Suprapubic skin (tissue), 4 donors: ENCODE data around the gene SLC22A6. TPM values are rescaled to one million over a fixed set of nuclear protein-coding genes. Genes with fewer than 3 reads are reported as not detected.

Experiments used
- DNase-seq, 2 donors: peaks; one replicate each; pipeline ENCODE4 v3.0.0-alpha.2; 2019; ENCODE audit warnings: low spot score in 2 of 2
- H3K27ac ChIP-seq: fragments of 200-600 bp; sonication (generic); one replicate; pipeline ENCODE4 v1.5.1; 2019
- H3K27me3 ChIP-seq: fragments of 200-600 bp; sonication (generic); one replicate; pipeline ENCODE4 v1.5.1; 2019
- H3K36me3 ChIP-seq: fragments of 200-600 bp; sonication (generic); one replicate; pipeline ENCODE4 v1.5.1; 2019
- H3K4me1 ChIP-seq: fragments of 200-600 bp; sonication (generic); one replicate; pipeline ENCODE4 v1.5.1; 2019
- H3K4me3 ChIP-seq: fragments of 200-600 bp; sonication (generic); one replicate; pipeline ENCODE4 v1.5.1; 2019; ENCODE audit warnings: mild to moderate bottlenecking
- H3K9me3 ChIP-seq: fragments of 200-600 bp; sonication (generic); one replicate; pipeline ENCODE4 v1.5.1; 2019
- CTCF ChIP-seq, 2 donors: fragments of 200-600 bp in 1 of 2; fragments of 450-650 bp in 1 of 2; sonication (generic) in 1 of 2; IDR thresholded peaks; one replicate each; pipeline ENCODE4 v1.5.1; 2016 to 2019; ENCODE audit warnings: antibody characterized with exemption in 2 of 2, mild to moderate bottlenecking in 1 of 2, moderate library complexity in 1 of 2
- EP300 ChIP-seq: sonication (generic); formaldehyde crosslinking; IDR thresholded peaks from one replicate; pipeline ENCODE4 v1.6.1; 2017; ENCODE audit warnings: antibody characterized with exemption
- POLR2A ChIP-seq, 2 donors: fragments of 450-650 bp; IDR thresholded peaks; one replicate each; pipeline ENCODE4 v1.6.1; 2017; ENCODE audit warnings: antibody characterized with exemption in 2 of 2, mild to moderate bottlenecking in 2 of 2, moderate library complexity in 2 of 2
- POLR2AphosphoS5 ChIP-seq, 3 donors: sonication (generic); formaldehyde crosslinking; IDR thresholded peaks; one replicate each; pipeline ENCODE4 v1.6.1; 2017; ENCODE audit warnings: antibody characterized with exemption in 3 of 3
- WGBS: methylation state at CpG from one replicate; pipeline ENCODE4 v1.1.5; 2018; 5-methylcytosine and 5-hydroxymethylcytosine counted together
- total RNA-seq, 4 donors: library from RNA; depleted of rRNA; stranded (reverse); fragments of >200 nt; gene quantifications; one replicate each; pipeline ENCODE4 v1.1.0, GENCODE V29; 2016

The SLC22A6 gene
- total RNA-seq, 4 donors from 2014 or later: not detected

GRCh38 chr11:62934496-62934785 lies 50.3 kb downstream of the SLC22A6 start:
- H3K27ac ChIP-seq: no peak overlapping the region
- no peak for DNase-seq
- H3K27me3 ChIP-seq: no peaks in the 10 kb centered on the region
- H3K36me3 ChIP-seq: no peaks in the 10 kb centered on the region
- H3K9me3 ChIP-seq: no peaks in the 10 kb centered on the region
- 15% methylated on average over 1 of the region's 1 CpG for WGBS
- no peak overlapping the region for H3K4me3 ChIP-seq
- TF ChIP-seq POLR2A (IDR thresholded peaks at IDR 0.05): no peak
- TF ChIP-seq CTCF (IDR thresholded peaks at IDR 0.05): no peak
- TF ChIP-seq EP300: no peak
- no peak for TF ChIP-seq POLR2AphosphoS5 (IDR thresholded peaks at IDR 0.05)
- H3K4me1 ChIP-seq: peaks cover 6% of the 10 kb centered on the region

- no peak overlapping the region for H3K4me3 ChIP-seq
- no peak overlapping the region for H3K27ac ChIP-seq
- no peaks in the 10 kb centered on the region for H3K27me3 ChIP-seq
- peaks cover 6% of the 10 kb centered on the region for H3K4me1 ChIP-seq
- no peak for DNase-seq
- no peaks in the 10 kb centered on the region for H3K9me3 ChIP-seq
- TF ChIP-seq CTCF (IDR thresholded peaks at IDR 0.05) (no peak), POLR2AphosphoS5 (IDR thresholded peaks at IDR 0.05) (no peak), POLR2A (IDR thresholded peaks at IDR 0.05) (no peak), EP300 (no peak)
- no peaks in the 10 kb centered on the region for H3K36me3 ChIP-seq
- WGBS: 82% methylated on average over 4 of the region's 5 CpGs
Measured at GRCh38 chr11:62933750-62934495, 50.8 kb downstream of the SLC22A6 start.

- peaks cover 2% of the 10 kb centered on the region for H3K27me3 ChIP-seq
- H3K4me3 ChIP-seq: no peak overlapping the region
- no peaks in the 10 kb centered on the region for H3K36me3 ChIP-seq
- no peaks in the 10 kb centered on the region for H3K9me3 ChIP-seq
- H3K4me1 ChIP-seq: peaks cover 8% of the 10 kb centered on the region
- WGBS: 82% methylated on average over 13 of the region's 13 CpGs
- DNase-seq: no peak
- H3K27ac ChIP-seq: no peak overlapping the region
- no peak for TF ChIP-seq POLR2AphosphoS5 (IDR thresholded peaks at IDR 0.05)
Measured at GRCh38 chr11:62933285-62933684, 51.5 kb downstream of the SLC22A6 start.

GRCh38 chr11:62931499-62932278 lies 53.1 kb downstream of the SLC22A6 start:
- Histone ChIP-seq H3K27ac (no peak overlapping the region), H3K27me3 (peaks cover 11% of the 10 kb centered on the region)
- no peak for DNase-seq

GRCh38 chr11:62930666-62931065 lies 54.1 kb downstream of the SLC22A6 start:
- no peak overlapping the region for H3K4me3 ChIP-seq
- H3K36me3 ChIP-seq: no peaks in the 10 kb centered on the region
- no peak for DNase-seq
- H3K27ac ChIP-seq: no peak overlapping the region
- H3K9me3 ChIP-seq: no peaks in the 10 kb centered on the region
- 32% methylated on average over 1 of the region's 1 CpG for WGBS
- no peak for TF ChIP-seq EP300
- TF ChIP-seq POLR2AphosphoS5 (IDR thresholded peaks at IDR 0.05): no peak
- no peak for TF ChIP-seq POLR2A (IDR thresholded peaks at IDR 0.05)
- no peak for TF ChIP-seq CTCF (IDR thresholded peaks at IDR 0.05)
- peaks cover 18% of the 10 kb centered on the region for H3K4me1 ChIP-seq
- peaks cover 21% of the 10 kb centered on the region for H3K27me3 ChIP-seq

More at GRCh38 chr11:62931499-62932278, 53.1 kb downstream of the SLC22A6 start:
- Histone ChIP-seq H3K36me3 (no peaks in the 10 kb centered on the region), H3K9me3 (no peaks in the 10 kb centered on the region), H3K4me3 (no peak overlapping the region), H3K4me1 (peaks cover 11% of the 10 kb centered on the region)
- TF ChIP-seq POLR2AphosphoS5 (IDR thresholded peaks at IDR 0.05) (no peak), EP300 (no peak), POLR2A (IDR thresholded peaks at IDR 0.05) (no peak), CTCF (IDR thresholded peaks at IDR 0.05) (no peak)
- WGBS: 49% methylated on average over 8 of the region's 8 CpGs
